H9 (cell line): ENCODE data around the gene L1CAM. TPM values are rescaled to one million over a fixed set of nuclear protein-coding genes. Genes with fewer than 3 reads are reported as not detected.

ENCODE experiments used
- DNase-seq: peaks from one replicate; pipeline ENCODE4 v3.0.0-alpha.2; 2017
- H2AFZ ChIP-seq: one replicate; pipeline ENCODE4 v1.6.1; 2013; ENCODE audit warnings: mild to moderate bottlenecking, low read length, control low read depth, moderate library complexity
- H2AK5ac ChIP-seq: 2 replicates; pipeline ENCODE4 v1.6.1; 2013; ENCODE audit warnings: low read length, control low read depth, mixed read lengths; ENCODE audit not compliant: insufficient read length
- H2BK120ac ChIP-seq: one replicate; pipeline ENCODE4 v1.6.1; 2013; ENCODE audit warnings: low read depth, mild to moderate bottlenecking, low read length, control low read depth, inconsistent platforms; ENCODE audit not compliant: poor library complexity, severe bottlenecking
- H2BK12ac ChIP-seq: 2 replicates; pipeline ENCODE4 v1.6.1; 2013; ENCODE audit warnings: low read length, control low read depth, mixed read lengths, low read depth; ENCODE audit not compliant: insufficient read length
- H2BK15ac ChIP-seq: 2 replicates; pipeline ENCODE4 v1.6.1; 2013; ENCODE audit warnings: low read depth, low read length, control low read depth
- H2BK20ac ChIP-seq: one replicate; pipeline ENCODE4 v1.6.1; 2013; ENCODE audit warnings: low read depth, mild to moderate bottlenecking, low read length, control low read depth, inconsistent platforms; ENCODE audit not compliant: poor library complexity, severe bottlenecking
- H2BK5ac ChIP-seq: 2 replicates; pipeline ENCODE4 v1.6.1; 2013; ENCODE audit warnings: low read length, control low read depth, mixed read lengths; ENCODE audit not compliant: insufficient read length
- H3K14ac ChIP-seq: 2 replicates; pipeline ENCODE4 v1.6.1; 2013; ENCODE audit warnings: low read length, control low read depth; ENCODE audit not compliant: insufficient read depth
- H3K18ac ChIP-seq: 2 replicates; pipeline ENCODE4 v1.6.1; 2013; ENCODE audit warnings: low read depth, mild to moderate bottlenecking, mixed read lengths, low read length, control low read depth; ENCODE audit not compliant: insufficient read length
- H3K23ac ChIP-seq: 2 replicates; pipeline ENCODE4 v1.6.1; 2013; ENCODE audit warnings: low read length, control low read depth, mixed read lengths, low read depth; ENCODE audit not compliant: insufficient read length
- H3K23me2 ChIP-seq: 2 replicates; pipeline ENCODE4 v1.6.1; 2013; ENCODE audit warnings: low read depth, mild to moderate bottlenecking, mixed read lengths, low read length, control low read depth; ENCODE audit not compliant: insufficient read length, poor library complexity, severe bottlenecking
- H3K27ac ChIP-seq: 2 replicates; pipeline ENCODE4 v1.5.1; 2013; ENCODE audit warnings: low read length, control low read depth, mixed read lengths, low read depth; ENCODE audit not compliant: insufficient read length
- H3K27me3 ChIP-seq: 2 replicates; pipeline ENCODE4 v1.6.1; 2013; ENCODE audit warnings: low read length, control low read depth, inconsistent platforms; ENCODE audit not compliant: insufficient read depth
- H3K4ac ChIP-seq: 2 replicates; pipeline ENCODE4 v1.6.1; 2013; ENCODE audit warnings: low read depth, mild to moderate bottlenecking, control low read depth, inconsistent platforms, low read length, moderate library complexity
- H3K4me1 ChIP-seq: 2 replicates; pipeline ENCODE4 v1.6.1; 2013; ENCODE audit warnings: low read length, control low read depth, inconsistent platforms; ENCODE audit not compliant: insufficient read depth
- H3K4me2 ChIP-seq: 2 replicates; pipeline ENCODE4 v1.6.1; 2013; ENCODE audit warnings: low read length, control low read depth, mixed read lengths; ENCODE audit not compliant: insufficient read length, insufficient read depth
- H3K56ac ChIP-seq: 2 replicates; pipeline ENCODE4 v1.6.1; 2013; ENCODE audit warnings: low read depth, mild to moderate bottlenecking, mixed read lengths, low read length, control low read depth; ENCODE audit not compliant: insufficient read length
- H3K79me1 ChIP-seq: 2 replicates; pipeline ENCODE4 v1.6.1; 2013; ENCODE audit warnings: low read depth, mild to moderate bottlenecking, moderate library complexity, low read length, control low read depth, inconsistent platforms; ENCODE audit not compliant: insufficient read depth, poor library complexity, severe bottlenecking
- H3K79me2 ChIP-seq: 2 replicates; pipeline ENCODE4 v1.6.1; 2013; ENCODE audit warnings: low read length, control low read depth, inconsistent platforms; ENCODE audit not compliant: insufficient read depth
- H3K9ac ChIP-seq: 2 replicates; pipeline ENCODE4 v1.6.1; 2013; ENCODE audit warnings: low read length, control low read depth, mixed read lengths; ENCODE audit not compliant: insufficient read length; ENCODE audit errors: extremely low read depth
- H3K9me3 ChIP-seq: one replicate; pipeline ENCODE4 v1.6.1; 2013; ENCODE audit warnings: low read depth, low read length, inconsistent platforms; ENCODE audit not compliant: control insufficient read depth
- H3T11ph ChIP-seq: one replicate; pipeline ENCODE4 v1.6.1; 2013; ENCODE audit warnings: mild to moderate bottlenecking, low read length, control low read depth, inconsistent platforms
- H4K20me1 ChIP-seq: one replicate; pipeline ENCODE4 v1.6.1; 2013; ENCODE audit not compliant: control insufficient read depth, insufficient read length, insufficient read depth
- H4K5ac ChIP-seq: 2 replicates; pipeline ENCODE4 v1.6.1; 2013; ENCODE audit warnings: low read depth, mild to moderate bottlenecking, mixed read lengths, low read length, control low read depth; ENCODE audit not compliant: insufficient read length
- H4K8ac ChIP-seq: replicated peaks from 2 replicates; pipeline ENCODE4 v1.6.1; 2013; ENCODE audit warnings: low read length, control low read depth, mixed read lengths, low read depth; ENCODE audit not compliant: insufficient read length
- H4K91ac ChIP-seq: 2 replicates; pipeline ENCODE4 v1.6.1; 2013; ENCODE audit warnings: low read depth, mild to moderate bottlenecking, moderate library complexity, mixed read lengths, low read length, control low read depth; ENCODE audit not compliant: insufficient read length
- H3K27ac Mint-ChIP-seq, 3 experiments: 2 replicates in 2 of 3; 3 replicates in 1 of 3; pipeline ENCODE4 v1.8.0; 2020 to 2021; ENCODE audit warnings: mixed read lengths in 3 of 3, mild to moderate bottlenecking in 1 of 3, moderate library complexity in 1 of 3
- H3K27me3 Mint-ChIP-seq: 2 replicates; pipeline ENCODE4 v1.8.0; 2021; ENCODE audit warnings: low read depth, mild to moderate bottlenecking, moderate library complexity, mixed read lengths
- H3K36me3 Mint-ChIP-seq, 3 experiments: 2 replicates in 2 of 3; 3 replicates in 1 of 3; pipeline ENCODE4 v1.8.0; 2020 to 2021; ENCODE audit warnings: low read depth in 3 of 3, mixed read lengths in 3 of 3; ENCODE audit not compliant: insufficient read depth in 1 of 3
- H3K4me1 Mint-ChIP-seq, 2 experiments: 2 replicates each; pipeline ENCODE4 v1.8.0; 2020; ENCODE audit warnings: mixed read lengths in 2 of 2
- H3K4me3 Mint-ChIP-seq, 2 experiments: 2 replicates in 1 of 2; 3 replicates in 1 of 2; pipeline ENCODE4 v1.8.0; 2020 to 2021; ENCODE audit warnings: mild to moderate bottlenecking in 2 of 2, mixed read lengths in 2 of 2, moderate library complexity in 1 of 2
- H3K9me3 Mint-ChIP-seq, 2 experiments: 2 replicates in 1 of 2; 3 replicates in 1 of 2; pipeline ENCODE4 v1.8.0; 2020; ENCODE audit warnings: mild to moderate bottlenecking in 2 of 2, mixed read lengths in 2 of 2, moderate library complexity in 1 of 2
- CTCF ChIP-seq: fragments of 200-600 bp; sonication (generic); conservative IDR thresholded peaks from 3 replicates; pipeline ENCODE4 v1.8.0; 2021; ENCODE audit warnings: antibody characterized with exemption, mild to moderate bottlenecking
- WGBS: extraction: QIAGEN DNeasy Blood & Tissue Kit; methylation state at CpG from one replicate; pipeline ENCODE4 v1.1.7; 2013; ENCODE audit warnings: missing lambda C conversion rate, low lambda C conversion rate, mixed read lengths; ENCODE audit not compliant: insufficient read length; ENCODE audit errors: extremely low coverage; 5-methylcytosine and 5-hydroxymethylcytosine counted together
- total RNA-seq: library from RNA; stranded (reverse); gene quantifications from 2 replicates; pipeline ENCODE4 v1.2.1, GENCODE V29; 2021

The L1CAM gene
- total RNA-seq, 1 experiment from 2014 or later: 22.7 TPM

- H2BK20ac ChIP-seq: no peak overlapping the region
- no peak overlapping the region for H3K27ac Mint-ChIP-seq
- H2BK120ac ChIP-seq: no peak overlapping the region
- H3K4me2 ChIP-seq: peak overlapping the region; percentile 25
- H2BK15ac ChIP-seq: no peak overlapping the region
- no peaks in the 10 kb centered on the region for H4K20me1 ChIP-seq
- no peak overlapping the region for H3K23ac ChIP-seq
- no peak overlapping the region for H3T11ph ChIP-seq
- no peaks in the 10 kb centered on the region; the same call in none of the 2 replicates for H3K4me1 ChIP-seq
- H3K23me2 ChIP-seq: peaks cover 3% of the 10 kb centered on the region
- H4K91ac ChIP-seq: no peak overlapping the region
- peaks cover 58 to 76% of the 10 kb centered on the region in 2 experiments for H3K9me3 Mint-ChIP-seq
- H2AFZ ChIP-seq: no peak overlapping the region
- no peak overlapping the region for H4K5ac ChIP-seq
- H3K4me1 Mint-ChIP-seq: peaks cover 30 to 55% of the 10 kb centered on the region in 2 experiments
- H2AK5ac ChIP-seq: no peak overlapping the region
- no peak overlapping the region for H2BK12ac ChIP-seq
- no peak overlapping the region for H2BK5ac ChIP-seq
- no peak overlapping the region for H3K9ac ChIP-seq
- no peak for TF ChIP-seq CTCF
- no peaks in the 10 kb centered on the region for H3K79me1 ChIP-seq
- H3K27ac ChIP-seq: no peak overlapping the region
- H3K56ac ChIP-seq: no peak overlapping the region
- peaks cover 6 to 16% (median 6%) of the 10 kb centered on the region in 3 experiments; a peak in 6 of 7 replicates for H3K36me3 Mint-ChIP-seq
- no peaks in the 10 kb centered on the region for H3K79me2 ChIP-seq
- no peak for DNase-seq
- peaks cover 21% of the 10 kb centered on the region for H3K27me3 Mint-ChIP-seq
- H3K9me3 ChIP-seq: no peaks in the 10 kb centered on the region
- H3K27me3 ChIP-seq: no peaks in the 10 kb centered on the region
- no peak overlapping the region for H3K4ac ChIP-seq
- WGBS: no CpG with 5 or more reads among the region's 5 CpGs
- H3K14ac ChIP-seq: no peak overlapping the region
- H3K18ac ChIP-seq: no peak overlapping the region
- peak overlapping the region in 1 of 2 experiments; percentile 38; a peak in 3 of 5 replicates for H3K4me3 Mint-ChIP-seq
- no peak overlapping the region for H4K8ac ChIP-seq
These were observed 7.6 kb downstream of the L1CAM start for GRCh38 chrX:153878345-153878744.
